Ishikawa (cell line): Measurements from ENCODE around the gene MOCS1.

ENCODE experiments used
- CEBPB ChIP-seq: IDR thresholded peaks from 2 replicates; pipeline ENCODE4 v1.6.1; 2012
- CREB1 ChIP-seq: IDR thresholded peaks from 2 replicates; pipeline ENCODE4 v1.6.1; 2012; ENCODE audit warnings: low read depth
- EGR1 ChIP-seq: IDR thresholded peaks from 2 replicates; pipeline ENCODE4 v1.6.1; 2012
- EP300 ChIP-seq: IDR thresholded peaks from 2 replicates; pipeline ENCODE4 v1.6.1; 2012; ENCODE audit warnings: borderline replicate concordance
- FOXM1 ChIP-seq: IDR thresholded peaks from 2 replicates; pipeline ENCODE4 v1.6.1; 2012; ENCODE audit warnings: low read depth, borderline replicate concordance
- NFIC ChIP-seq: IDR thresholded peaks from 2 replicates; pipeline ENCODE4 v1.6.1; 2012
- RAD21 ChIP-seq: IDR thresholded peaks from 2 replicates; pipeline ENCODE4 v1.6.1; 2012; ENCODE audit warnings: low read depth
- TAF1 ChIP-seq: IDR thresholded peaks from 2 replicates; pipeline ENCODE4 v1.6.1; 2012; ENCODE audit warnings: low read depth, mild to moderate bottlenecking
- TCF12 ChIP-seq: IDR thresholded peaks from 2 replicates; pipeline ENCODE4 v1.6.1; 2012; ENCODE audit warnings: low read depth
- YY1 ChIP-seq: IDR thresholded peaks from 2 replicates; pipeline ENCODE4 v1.6.1; 2012; ENCODE audit warnings: low read depth
- TF ChIP-seq, protein P1 (sequence below): IDR thresholded peaks from 2 replicates; pipeline ENCODE4 v1.6.1; 2012
- TF ChIP-seq, protein P2 (sequence below): IDR thresholded peaks from 2 replicates; pipeline ENCODE4 v1.6.1; 2012
- TF ChIP-seq, protein P3 (sequence below): IDR thresholded peaks from 2 replicates; pipeline ENCODE4 v1.6.1; 2012; ENCODE audit warnings: low read depth, mild to moderate bottlenecking

DNA sequence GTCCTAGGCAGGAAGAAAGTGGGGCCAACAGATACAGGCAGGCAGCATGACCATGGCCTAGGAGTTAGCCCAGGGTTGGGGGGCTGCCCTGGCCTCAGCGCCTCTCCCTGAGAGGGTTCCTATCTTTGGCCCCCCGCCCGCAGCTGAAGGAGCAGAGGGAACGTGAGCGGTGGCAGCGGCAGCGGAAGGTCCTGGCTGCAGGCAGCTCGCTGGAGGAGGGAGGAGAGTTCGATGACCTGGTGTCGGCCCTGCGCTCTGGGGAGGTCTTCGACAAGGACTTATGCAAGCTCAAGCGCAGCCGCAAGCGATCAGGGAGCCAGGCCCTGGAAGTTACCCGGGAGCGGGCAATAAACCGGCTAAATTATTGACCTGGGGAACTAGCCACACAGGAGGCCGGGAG is 32.6 kb downstream of the MOCS1 start:
- TF ChIP-seq TCF12 = no peak
- TF ChIP-seq EP300 = no peak
- no peak for TF ChIP-seq FOXM1
- TF ChIP-seq CEBPB = no peak
- no peak for TF ChIP-seq RAD21
- TF ChIP-seq NFIC = no peak
- no peak for TF ChIP-seq CREB1
- TF ChIP-seq, protein P1, sequence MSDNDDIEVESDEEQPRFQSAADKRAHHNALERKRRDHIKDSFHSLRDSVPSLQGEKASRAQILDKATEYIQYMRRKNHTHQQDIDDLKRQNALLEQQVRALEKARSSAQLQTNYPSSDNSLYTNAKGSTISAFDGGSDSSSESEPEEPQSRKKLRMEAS = no peak
- no peak for TF ChIP-seq TAF1
- TF ChIP-seq EGR1 = no peak
- TF ChIP-seq, protein P2, sequence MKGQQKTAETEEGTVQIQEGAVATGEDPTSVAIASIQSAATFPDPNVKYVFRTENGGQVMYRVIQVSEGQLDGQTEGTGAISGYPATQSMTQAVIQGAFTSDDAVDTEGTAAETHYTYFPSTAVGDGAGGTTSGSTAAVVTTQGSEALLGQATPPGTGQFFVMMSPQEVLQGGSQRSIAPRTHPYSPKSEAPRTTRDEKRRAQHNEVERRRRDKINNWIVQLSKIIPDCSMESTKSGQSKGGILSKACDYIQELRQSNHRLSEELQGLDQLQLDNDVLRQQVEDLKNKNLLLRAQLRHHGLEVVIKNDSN = no peak
- TF ChIP-seq, protein P3, sequence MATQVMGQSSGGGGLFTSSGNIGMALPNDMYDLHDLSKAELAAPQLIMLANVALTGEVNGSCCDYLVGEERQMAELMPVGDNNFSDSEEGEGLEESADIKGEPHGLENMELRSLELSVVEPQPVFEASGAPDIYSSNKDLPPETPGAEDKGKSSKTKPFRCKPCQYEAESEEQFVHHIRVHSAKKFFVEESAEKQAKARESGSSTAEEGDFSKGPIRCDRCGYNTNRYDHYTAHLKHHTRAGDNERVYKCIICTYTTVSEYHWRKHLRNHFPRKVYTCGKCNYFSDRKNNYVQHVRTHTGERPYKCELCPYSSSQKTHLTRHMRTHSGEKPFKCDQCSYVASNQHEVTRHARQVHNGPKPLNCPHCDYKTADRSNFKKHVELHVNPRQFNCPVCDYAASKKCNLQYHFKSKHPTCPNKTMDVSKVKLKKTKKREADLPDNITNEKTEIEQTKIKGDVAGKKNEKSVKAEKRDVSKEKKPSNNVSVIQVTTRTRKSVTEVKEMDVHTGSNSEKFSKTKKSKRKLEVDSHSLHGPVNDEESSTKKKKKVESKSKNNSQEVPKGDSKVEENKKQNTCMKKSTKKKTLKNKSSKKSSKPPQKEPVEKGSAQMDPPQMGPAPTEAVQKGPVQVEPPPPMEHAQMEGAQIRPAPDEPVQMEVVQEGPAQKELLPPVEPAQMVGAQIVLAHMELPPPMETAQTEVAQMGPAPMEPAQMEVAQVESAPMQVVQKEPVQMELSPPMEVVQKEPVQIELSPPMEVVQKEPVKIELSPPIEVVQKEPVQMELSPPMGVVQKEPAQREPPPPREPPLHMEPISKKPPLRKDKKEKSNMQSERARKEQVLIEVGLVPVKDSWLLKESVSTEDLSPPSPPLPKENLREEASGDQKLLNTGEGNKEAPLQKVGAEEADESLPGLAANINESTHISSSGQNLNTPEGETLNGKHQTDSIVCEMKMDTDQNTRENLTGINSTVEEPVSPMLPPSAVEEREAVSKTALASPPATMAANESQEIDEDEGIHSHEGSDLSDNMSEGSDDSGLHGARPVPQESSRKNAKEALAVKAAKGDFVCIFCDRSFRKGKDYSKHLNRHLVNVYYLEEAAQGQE = no peak
- TF ChIP-seq YY1 = no peak
